ENCODE measurements around the gene ADD3.
"Not testable (repeated sequence)": the region's sequence is repeated elsewhere in the genome, so short reads cannot be mapped to it uniquely, and the experiment has no call there.

Gene ADD3

DNA sequence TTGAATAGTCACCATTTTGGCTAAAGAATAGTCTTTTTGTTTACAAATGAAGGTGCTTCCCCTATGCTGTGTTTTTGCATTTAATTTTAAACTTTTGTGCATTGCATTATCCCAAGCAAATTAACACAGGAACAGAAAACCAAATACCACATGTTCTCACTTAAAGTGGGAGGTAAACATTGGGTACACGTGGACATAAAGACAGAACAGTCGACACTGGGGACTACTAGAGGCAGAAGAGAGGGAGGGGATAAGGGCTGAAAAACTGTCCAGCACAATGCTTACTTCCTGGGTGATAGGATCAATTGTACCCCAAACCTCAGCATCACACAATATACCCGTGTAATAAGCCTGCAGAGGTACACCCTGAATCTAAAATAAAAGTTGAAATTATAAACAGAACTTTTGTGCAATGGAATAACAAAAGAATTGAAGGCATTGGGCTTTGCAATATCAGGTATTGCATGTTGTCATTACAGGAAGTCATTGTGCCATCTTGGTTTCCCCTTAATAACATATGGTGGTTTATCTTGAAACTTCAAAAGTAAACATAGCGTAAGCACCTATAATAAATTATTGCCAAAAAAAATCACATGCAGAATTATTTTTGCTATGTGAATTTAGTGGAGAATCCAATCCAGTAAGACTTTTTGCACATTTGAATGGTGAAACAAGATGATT, 16.1 kb downstream of the ADD3 start:
- H3K4me3 ChIP-seq (ENCODE audit: low read length) = no peak overlapping the region
- DNase-seq (ENCODE audit: low read depth, low spot score) = no peak

DNA sequence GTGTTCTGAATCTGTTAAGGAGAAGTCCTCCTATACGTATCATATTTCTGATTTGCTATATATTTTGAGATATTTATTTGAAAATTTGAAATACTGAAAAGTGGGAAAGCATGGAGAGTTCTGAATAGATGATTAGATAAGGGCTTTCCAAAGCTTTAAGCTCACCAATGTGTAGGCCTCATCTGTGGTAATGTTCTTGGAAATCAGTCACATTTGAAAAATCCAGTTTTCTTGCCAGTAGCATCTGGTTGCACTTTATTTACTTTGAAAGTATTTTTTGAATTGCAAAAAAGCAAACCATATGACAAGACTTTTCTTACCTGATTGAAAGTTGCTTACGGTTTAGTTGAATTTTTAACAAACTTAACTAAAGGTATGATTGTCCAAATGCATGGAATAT, 21.7 kb downstream of the ADD3 start:
- DNase-seq (ENCODE audit: low read depth, low spot score) = no peak
- no peak overlapping the region for H3K4me3 ChIP-seq (ENCODE audit: low read length)

DNA sequence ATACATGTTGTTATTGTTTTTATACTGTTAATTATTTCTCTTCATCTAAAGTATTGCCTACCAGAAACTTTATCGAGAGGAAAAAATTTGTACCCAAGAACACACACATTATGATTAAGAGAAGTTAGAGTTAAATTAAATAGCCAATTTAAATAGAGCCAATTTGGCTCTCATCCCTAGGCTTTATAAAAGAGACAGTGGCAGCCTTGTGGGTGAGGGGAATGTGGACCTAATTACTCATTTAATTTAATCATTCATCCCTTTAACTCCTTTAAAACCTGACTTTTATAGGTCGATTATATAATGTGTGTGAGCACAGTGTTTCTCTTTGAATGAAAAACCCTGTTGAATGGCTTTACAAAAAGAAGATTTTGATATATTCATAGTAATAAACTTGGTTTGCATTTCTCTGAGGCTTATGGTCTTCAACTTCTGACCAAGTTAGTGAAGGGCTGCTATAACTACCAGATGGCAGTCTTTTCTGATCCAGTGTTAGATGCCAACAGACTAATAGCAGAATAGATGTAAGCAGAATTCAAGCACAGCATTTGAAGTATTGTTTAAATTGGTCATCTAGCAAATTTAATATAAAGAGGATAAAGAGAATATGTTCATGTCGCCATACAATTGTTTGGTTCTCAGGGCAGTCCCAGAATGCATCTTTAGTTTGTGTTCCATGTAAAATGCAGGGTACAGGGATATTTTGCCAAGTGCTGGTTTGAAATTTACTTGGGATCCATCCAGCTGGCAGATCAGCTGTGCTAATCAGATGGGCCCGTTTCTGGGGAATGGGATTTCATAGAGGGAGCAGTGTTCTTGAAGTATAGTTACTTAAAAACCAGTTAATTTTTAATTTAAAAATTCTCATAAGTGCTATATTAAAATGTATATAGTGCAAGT, 25.3 kb downstream of the ADD3 start:
- no peak overlapping the region for H3K4me3 ChIP-seq (ENCODE audit: low read length)
- no peak for DNase-seq (ENCODE audit: low read depth, low spot score)

DNA sequence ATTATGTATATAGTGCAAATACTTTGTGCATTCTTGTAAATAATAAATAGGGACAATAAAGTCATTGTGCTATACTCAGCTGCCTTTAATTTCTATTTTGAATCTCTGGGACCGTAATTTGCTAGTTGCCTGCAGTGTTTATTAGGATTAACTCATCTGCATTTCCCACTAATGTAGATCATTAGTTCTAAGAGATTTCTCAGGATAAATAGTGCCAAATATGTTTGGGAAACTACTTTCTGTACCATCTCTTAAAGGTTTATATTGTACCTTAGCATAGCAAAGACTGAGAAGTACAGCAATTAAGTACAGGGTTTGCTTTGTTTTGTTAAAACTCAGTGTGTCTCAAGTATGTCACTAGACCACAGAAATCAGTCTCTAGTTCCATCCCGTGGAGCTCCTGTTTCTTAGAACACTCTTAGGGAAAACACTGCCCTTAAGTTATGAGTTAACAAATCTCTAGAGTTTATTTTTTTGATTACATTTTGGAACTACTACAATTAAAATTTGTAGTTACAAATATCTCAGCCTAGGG, 26.0 kb downstream of the ADD3 start:
- H3K4me3 ChIP-seq (ENCODE audit: low read length) = no peak overlapping the region
- no peak for DNase-seq (ENCODE audit: low read depth, low spot score)

DNA sequence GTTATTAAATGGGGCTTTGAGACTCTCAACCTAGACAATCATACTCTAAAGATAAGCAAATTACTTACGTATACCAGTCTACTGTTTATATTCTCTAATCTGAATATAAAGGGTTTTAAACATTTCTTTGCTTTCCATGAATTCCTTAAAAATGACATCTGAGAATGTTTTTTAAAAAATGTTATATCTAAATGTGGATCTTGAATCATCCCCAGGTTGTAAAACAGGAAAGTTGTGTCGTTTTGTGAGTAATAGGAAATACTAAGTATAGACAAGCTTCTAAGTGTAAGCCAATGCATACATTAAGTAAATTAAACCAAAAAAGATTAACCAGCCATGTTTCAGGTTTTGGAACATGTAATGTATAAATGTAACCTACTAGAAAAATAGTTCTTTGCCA, 26.8 kb downstream of the ADD3 start:
- DNase-seq (ENCODE audit: low read depth, low spot score) = no peak
- no peak overlapping the region for H3K4me3 ChIP-seq (ENCODE audit: low read length)

DNA sequence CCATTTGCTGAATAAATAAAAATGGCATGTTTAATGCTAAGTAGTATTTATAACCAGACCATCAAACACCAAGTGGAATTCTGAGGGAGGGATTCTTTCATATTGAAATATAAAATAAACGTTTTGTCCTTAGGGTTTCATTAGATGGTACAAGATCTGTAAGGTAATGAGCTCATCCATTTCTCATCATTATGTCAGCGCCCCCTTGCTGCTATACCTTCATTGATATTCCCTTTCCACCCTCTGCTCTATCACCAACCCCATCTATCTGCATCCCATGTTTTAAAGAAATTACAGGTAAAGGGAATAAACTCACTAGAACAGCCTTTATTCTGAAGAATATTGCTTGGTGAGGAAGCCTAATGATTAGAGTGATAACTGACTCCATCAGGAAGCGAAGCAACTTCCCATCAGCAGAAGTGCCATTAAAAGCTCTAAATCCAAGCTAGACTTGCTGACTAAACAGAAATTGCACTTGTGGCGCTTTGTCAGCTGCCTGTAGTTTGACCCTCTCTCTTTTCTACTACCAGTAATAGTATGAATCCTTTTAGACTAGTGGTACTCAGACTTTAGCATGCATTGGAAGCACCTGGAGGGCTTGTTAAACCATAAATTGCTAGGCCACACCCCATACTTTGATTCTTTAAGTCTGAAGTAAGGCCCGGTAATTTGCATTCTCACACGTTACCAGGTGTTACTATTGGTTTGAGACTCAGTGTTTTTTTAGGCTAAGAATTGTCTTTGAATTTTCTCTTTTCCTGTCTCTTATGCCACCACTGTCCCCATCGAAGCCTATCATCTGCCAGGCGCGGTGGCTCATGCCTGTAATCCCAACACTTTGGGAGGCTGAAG, 27.5 kb downstream of the ADD3 start:
- no peak overlapping the region for H3K4me3 ChIP-seq (ENCODE audit: low read length)
- DNase-seq (ENCODE audit: low read depth, low spot score) = no peak

DNA sequence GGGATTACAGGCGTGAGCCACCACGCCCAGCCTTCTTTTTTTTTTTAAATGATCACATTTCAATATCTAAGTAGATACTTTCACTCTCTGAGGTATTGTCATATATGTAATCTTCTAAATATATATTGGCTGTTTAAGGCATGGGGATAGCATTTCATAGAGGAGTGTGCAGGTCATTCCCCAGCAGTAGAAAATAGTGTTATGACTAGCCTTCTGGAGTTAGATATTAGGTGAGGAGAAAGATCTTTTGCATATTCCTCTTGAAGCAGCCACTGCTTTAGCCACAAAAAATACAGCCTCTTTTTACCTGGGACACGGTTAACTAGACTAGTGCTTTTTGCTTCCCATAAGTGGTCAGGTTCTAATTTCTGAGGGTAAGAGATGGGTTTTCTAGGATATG, 28.9 kb downstream of the ADD3 start:
- no peak overlapping the region for H3K4me3 ChIP-seq (ENCODE audit: low read length)
- DNase-seq (ENCODE audit: low read depth, low spot score) = no peak

DNA sequence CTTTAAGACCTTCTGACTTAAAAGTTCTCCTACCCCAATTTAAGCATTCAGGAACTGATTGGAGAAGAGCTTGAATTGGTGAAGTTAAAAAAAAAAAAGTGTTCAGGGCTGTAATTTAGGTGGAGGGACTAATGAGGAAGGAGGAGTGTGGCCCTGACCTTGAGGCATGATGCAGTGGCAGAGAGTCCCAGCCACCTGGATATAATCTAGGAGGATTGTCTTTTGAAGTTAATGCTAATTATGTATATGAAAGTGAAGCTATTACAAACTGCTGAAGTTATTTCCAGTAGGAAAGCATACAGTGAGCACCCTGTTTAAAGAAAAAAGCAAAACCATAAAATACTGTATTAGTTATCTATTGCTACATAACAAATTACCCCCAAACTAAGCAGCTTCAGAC, 31.5 kb downstream of the ADD3 start:
- DNase-seq (ENCODE audit: low read depth, low spot score) = no peak
- no peak overlapping the region for H3K4me3 ChIP-seq (ENCODE audit: low read length)

DNA sequence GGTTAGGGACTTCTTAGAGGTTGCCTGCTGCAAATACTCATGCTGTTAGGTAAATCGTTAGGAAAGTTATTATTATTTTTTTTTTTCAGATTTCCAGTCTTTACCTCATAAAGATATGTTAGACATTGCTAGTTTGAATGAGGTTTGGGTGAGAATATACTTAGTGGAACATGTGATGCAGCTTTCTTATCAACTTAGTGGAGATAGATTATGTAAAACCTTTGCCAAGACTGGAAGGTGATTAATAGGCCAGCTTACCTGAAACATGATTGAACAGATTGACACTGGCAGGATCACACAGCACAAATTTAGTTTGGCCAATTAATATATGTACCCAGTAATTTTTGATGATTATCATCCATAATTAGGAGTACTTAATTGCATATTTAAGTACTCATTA, 32.3 kb downstream of the ADD3 start:
- H3K4me3 ChIP-seq (ENCODE audit: low read length) = no peak overlapping the region
- DNase-seq (ENCODE audit: low read depth, low spot score) = no peak

DNA sequence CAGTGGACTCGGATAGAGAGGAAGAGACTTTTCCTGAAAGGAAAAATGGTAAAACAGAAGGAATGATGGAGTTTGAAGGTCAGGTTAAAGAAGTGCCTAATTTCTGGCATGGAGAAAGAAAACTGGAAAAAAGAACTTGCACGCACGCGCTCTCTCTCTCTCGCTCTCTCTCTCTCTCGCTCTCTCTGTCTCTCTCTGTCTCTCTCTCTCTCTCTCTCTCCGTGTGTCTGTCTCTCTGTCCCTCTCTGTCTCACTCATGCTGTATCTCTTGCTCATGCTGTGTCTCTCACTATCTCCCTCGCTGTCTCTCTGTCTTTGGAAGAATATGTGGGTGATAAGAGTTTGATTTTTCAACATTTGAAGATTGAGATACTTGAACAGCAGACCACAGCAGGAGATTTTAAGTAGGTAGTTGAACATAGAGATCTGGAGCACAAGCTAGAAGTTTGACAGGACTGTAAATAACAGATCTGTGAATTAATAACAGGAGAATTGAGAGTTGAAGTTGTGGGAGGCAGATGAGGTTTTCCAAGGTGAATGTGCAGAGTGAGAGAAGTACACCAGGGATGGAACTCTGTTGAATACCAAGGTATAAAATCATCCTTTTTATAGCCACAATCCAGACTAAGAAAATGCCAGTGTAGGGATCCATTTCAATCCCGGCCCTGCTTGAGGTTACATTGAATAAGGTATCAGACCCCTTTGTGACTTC, 33.1 kb downstream of the ADD3 start:
- no peak for DNase-seq (ENCODE audit: low read depth, low spot score)
- H3K4me3 ChIP-seq (ENCODE audit: low read length) = no peak overlapping the region

DNA sequence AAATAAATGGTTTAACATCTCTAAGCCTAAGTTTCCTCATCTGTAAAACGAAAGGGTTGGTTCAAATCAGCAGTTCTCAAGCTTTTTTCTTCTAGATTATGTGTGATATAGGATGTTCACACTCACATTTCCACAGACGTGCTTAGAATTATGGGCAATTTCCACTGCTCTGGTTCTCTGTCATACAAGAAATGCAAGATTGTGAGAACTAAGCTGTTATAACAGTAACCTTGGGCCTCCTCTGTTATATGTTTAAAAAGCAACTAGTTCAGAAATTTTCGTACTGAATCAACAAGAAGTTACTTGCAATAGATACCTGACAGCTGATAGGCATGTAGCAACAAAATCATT, 33.7 kb downstream of the ADD3 start:
- H3K4me3 ChIP-seq (ENCODE audit: low read length) = no peak overlapping the region
- no peak for DNase-seq (ENCODE audit: low read depth, low spot score)

DNA sequence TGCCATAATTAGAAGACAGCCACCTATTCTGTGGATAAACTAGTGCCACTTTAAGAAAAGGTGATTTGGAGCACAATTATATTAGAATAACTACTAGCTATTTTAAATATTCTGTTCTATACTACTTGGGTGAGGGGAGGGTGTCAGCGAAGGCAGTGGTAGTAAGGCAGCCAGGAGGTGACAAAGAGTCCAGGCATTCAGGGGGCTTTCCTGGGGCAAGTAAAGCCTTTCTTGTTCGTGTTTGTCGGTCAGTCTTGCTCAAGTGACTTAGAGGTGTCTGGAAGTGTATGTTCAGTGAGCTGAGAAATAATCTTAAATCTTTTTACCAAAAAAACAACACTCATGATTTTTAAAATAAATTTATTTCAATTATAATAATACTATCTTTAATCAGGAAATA, 34.4 kb downstream of the ADD3 start:
- H3K4me3 ChIP-seq (ENCODE audit: low read length) = no peak overlapping the region
- no peak for DNase-seq (ENCODE audit: low read depth, low spot score)

DNA sequence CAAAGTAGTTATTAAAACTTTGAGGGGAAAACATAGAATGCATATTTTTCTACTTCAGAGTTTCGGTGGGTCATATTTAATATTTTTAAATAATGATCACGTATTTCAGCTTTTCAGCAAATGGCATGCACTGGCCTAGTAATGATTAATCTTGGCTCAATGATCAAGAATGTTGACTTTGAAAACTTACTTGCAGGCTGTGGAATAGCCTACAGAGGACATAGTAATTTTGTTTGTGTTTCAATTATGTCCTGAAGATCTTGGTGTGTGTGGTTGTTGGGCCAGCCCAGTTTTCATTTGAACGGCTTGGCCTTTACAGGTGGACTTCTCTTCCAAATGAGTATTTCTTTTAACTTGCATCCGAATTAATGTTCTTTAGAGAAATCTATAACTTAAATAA, 35.1 kb downstream of the ADD3 start:
- no peak for DNase-seq (ENCODE audit: low read depth, low spot score)

DNA sequence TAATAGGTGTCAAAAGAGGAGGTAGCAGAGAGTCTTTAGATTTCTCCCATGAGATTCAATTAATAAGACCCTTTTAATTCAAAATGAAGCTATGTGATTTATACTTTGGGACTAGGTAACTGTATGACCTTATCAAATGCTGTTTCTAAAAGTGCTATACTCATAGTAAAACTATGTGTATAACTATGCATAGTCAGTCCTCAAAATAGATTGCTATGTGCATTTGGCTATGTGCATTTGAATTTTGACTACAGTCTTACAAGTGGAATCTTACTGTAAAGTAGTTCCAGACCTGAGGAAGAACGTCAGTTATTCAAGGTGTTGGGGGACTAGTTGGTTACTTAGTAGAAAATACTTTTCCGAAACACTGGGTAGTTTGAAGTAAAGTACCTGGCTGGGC, 36.9 kb downstream of the ADD3 start:
- DNase-seq (ENCODE audit: low read depth, low spot score) = no peak
- H3K4me3 ChIP-seq (ENCODE audit: low read length) = no peak overlapping the region

More for the DNA sequence above, 35.1 kb downstream of the ADD3 start:
- no peak overlapping the region for H3K4me3 ChIP-seq (ENCODE audit: low read length)

DNA sequence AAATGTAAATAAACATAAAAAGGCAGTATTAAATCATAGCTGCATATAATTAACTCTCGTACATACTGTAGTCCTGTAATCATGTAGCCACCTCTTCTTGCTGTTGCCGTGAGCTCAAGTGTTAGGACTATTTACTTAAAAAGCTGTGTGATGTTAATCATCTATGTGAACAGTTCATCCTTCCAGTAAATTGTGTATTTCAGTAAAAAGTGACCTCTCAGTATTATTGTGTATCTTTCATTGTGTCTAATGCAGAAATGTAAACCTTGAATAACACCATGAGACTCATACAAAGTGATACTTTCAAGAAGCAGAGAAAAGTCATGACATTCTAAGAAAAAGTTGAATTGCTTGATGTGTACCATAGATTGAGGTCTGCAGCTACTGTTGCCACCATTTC, 38.0 kb downstream of the ADD3 start:
- no peak for DNase-seq (ENCODE audit: low read depth, low spot score)
- no peak overlapping the region for H3K4me3 ChIP-seq (ENCODE audit: low read length)

DNA sequence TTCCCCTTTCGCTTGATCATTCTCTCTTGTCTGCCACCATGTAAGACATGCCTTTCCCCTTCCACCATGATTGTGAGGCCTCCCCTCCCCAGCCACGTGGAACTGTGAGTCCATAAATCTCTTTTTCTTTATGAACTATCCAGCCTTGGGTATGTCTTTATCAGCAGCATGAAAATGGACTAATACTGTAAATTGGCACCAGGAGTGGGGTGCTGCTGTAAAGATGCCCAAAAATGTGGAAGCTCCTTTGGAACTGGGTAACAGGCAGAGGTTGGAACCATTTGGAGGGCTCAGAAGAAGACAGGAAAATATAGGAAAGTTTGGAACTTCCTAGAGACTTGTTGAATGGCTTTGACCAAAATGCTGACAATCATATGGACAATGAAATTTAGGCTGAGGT, 40.4 kb downstream of the ADD3 start:
- not testable (repeated sequence) for H3K4me3 ChIP-seq (ENCODE audit: low read length); DNase-seq (ENCODE audit: low read depth, low spot score)

DNA sequence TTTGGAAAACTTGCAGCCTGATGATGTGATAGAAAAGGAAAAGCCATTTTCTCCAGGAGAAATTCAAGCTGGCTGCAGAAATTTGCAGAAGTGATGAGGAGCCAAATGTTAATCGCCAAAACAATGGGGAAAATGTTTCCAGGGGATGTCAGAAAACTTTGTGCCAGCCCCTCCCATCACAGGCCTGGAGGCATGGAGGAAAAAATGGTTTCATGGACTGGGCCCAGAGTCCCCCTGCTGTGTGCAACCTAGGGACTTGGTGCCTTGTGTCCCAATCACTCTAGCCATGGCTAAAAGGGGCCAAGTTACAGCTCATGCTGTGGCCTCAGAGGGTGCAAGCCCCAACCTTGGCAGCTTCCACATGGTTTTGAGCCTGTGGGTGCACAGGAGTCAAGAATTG, 41.0 kb downstream of the ADD3 start:
- H3K4me3 ChIP-seq (ENCODE audit: low read length) = no peak overlapping the region
- no peak for DNase-seq (ENCODE audit: low read depth, low spot score)

DNA sequence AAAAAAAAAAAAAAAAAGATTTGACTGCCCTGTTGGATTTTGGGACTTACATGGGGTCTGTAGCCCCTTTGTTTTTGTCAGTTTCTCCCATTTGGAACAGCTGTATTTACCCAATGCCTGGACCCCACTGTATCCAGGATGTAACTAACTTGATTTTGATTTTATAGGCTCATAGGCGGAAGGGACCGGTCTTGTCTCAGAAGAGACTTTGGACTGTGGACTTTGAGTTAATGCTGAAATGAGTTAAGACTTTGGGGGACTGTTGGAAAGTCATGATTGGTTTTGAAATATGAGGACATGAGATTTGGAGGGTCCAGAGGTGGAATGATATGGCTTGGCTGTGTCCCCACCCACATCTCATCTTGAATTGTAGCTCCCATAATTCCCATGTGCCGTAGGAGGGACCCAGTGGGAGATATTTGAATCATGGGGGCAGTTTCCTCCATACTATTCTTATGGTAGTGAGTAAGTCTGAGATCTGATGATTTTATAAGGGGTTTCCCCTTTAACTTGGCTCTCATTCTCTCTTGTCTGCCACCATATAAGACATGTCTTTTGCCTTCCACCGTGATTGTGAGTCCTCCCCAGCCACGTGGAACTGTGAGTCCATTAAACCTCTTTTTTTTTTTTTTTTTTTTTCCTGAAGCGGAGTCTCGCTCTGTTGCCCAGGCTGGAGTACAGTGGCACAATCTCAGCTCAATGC, 42.3 kb downstream of the ADD3 start:
- DNase-seq (ENCODE audit: low read depth, low spot score); H3K4me3 ChIP-seq (ENCODE audit: low read length): not testable (repeated sequence)

DNA sequence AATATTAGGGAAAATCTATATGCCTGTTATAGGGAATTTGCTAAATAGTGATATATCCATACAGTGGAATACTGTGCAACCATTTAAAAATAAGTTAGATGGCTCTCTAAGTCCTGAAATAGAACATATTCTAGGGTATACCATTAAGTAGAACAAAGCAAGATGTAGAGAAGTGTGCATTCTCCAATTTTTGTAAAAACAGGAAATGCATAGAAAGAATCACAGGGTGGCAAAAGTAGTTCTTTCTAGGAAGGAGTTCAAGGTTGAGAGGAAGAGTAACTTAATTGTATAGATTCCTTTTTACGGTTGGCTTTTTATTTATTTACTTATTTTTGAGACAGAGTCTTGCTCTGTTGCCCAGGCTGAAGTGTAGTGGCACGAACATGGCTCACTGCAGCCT, 43.7 kb downstream of the ADD3 start:
- no peak for DNase-seq (ENCODE audit: low read depth, low spot score)
- no peak overlapping the region for H3K4me3 ChIP-seq (ENCODE audit: low read length)

Measured in Jurkat, Clone E6-1 (cell line).